OCI-LY1 (cell line): ENCODE measurements around the gene USP14.

Experiments used
- H2AFZ ChIP-seq: fragments of 200-600 bp; sonication (generic), shearing (Covaris generic); 2 replicates; pipeline ENCODE4 v1.6.0; 2014; ENCODE audit warnings: antibody characterized with exemption, mild to moderate bottlenecking, low read length
- H3F3A ChIP-seq: fragments of 200-600 bp; sonication (generic), shearing (Covaris generic); 2 replicates; pipeline ENCODE4 v1.6.0; 2014; ENCODE audit warnings: mild to moderate bottlenecking, antibody characterized with exemption, low read length, moderate library complexity; ENCODE audit not compliant: insufficient read depth
- H3K27ac ChIP-seq: fragments of 200-600 bp; sonication (generic); 2 replicates; pipeline ENCODE4 v1.5.1; 2014; ENCODE audit warnings: low read length, mixed run types, mild to moderate bottlenecking, low read depth; ENCODE audit not compliant: poor library complexity, severe bottlenecking
- H3K27me3 ChIP-seq: fragments of 200-600 bp; sonication (generic); 2 replicates; pipeline ENCODE4 v1.6.0; 2014; ENCODE audit warnings: antibody characterized with exemption, mild to moderate bottlenecking, low read length, moderate library complexity; ENCODE audit not compliant: insufficient read depth
- H3K36me3 ChIP-seq: fragments of 200-600 bp; sonication (generic); 2 replicates; pipeline ENCODE4 v1.6.1; 2014; ENCODE audit warnings: mild to moderate bottlenecking, antibody characterized with exemption, low read length, moderate library complexity, mixed read lengths; ENCODE audit not compliant: insufficient read depth
- H3K4me1 ChIP-seq: fragments of 200-600 bp; sonication (generic); 2 replicates; pipeline ENCODE4 v1.5.1; 2014; ENCODE audit warnings: mild to moderate bottlenecking, low read length, moderate library complexity; ENCODE audit not compliant: insufficient read depth, severe bottlenecking
- H3K4me2 ChIP-seq: fragments of 200-600 bp; sonication (generic), shearing (Covaris generic); 2 replicates; pipeline ENCODE4 v1.6.1; 2014; ENCODE audit warnings: low read length
- H3K4me3 ChIP-seq: fragments of 200-600 bp; sonication (generic); 2 replicates; pipeline ENCODE4 v1.5.1; 2014; ENCODE audit warnings: low read length, low read depth, mild to moderate bottlenecking, mixed read lengths; ENCODE audit not compliant: poor library complexity, severe bottlenecking
- H3K79me2 ChIP-seq: fragments of 200-600 bp; shearing (Covaris generic); 2 replicates; pipeline ENCODE4 v1.6.1; 2016; ENCODE audit warnings: mixed run types, low read length, mixed read lengths; ENCODE audit not compliant: insufficient read depth
- H3K9ac ChIP-seq: fragments of 200-600 bp; sonication (generic), shearing (Covaris generic); 2 replicates; pipeline ENCODE4 v1.6.1; 2014; ENCODE audit warnings: mild to moderate bottlenecking, low read length, mixed read lengths
- H3K9me2 ChIP-seq: fragments of 200-600 bp; sonication (generic), shearing (Covaris generic); 2 replicates; pipeline ENCODE4 v1.6.1; 2014; ENCODE audit warnings: low read depth, mild to moderate bottlenecking, low read length, mixed read lengths
- H3K9me3 ChIP-seq: fragments of 200-600 bp; shearing (Covaris generic); 2 replicates; pipeline ENCODE4 v1.6.1; 2014; ENCODE audit warnings: low read length, mixed read lengths
- H4K20me1 ChIP-seq: fragments of 200-600 bp; sonication (generic), shearing (Covaris generic); 2 replicates; pipeline ENCODE4 v1.6.0; 2016; ENCODE audit warnings: mild to moderate bottlenecking, low read length; ENCODE audit not compliant: insufficient read depth
- EZH2 ChIP-seq: fragments of 200-600 bp; sonication (generic), shearing (Covaris generic); IDR thresholded peaks from 2 replicates; pipeline ENCODE4 v1.8.0; 2017; ENCODE audit warnings: borderline replicate concordance, mixed run types, mild to moderate bottlenecking, antibody characterized with exemption, low read length, moderate library complexity, mixed read lengths
- TF ChIP-seq, protein P1 (sequence below): fragments of 200-600 bp; sonication (generic), shearing (Covaris generic); IDR thresholded peaks from 2 replicates; pipeline ENCODE4 v1.5.1; 2017; ENCODE audit warnings: mild to moderate bottlenecking, antibody characterized with exemption, low read length, moderate library complexity, mixed read lengths

The USP14 gene

GRCh38 chr18:156514-157230 lies 1.7 kb upstream of the USP14 start:
- H3K27me3 ChIP-seq, result no peaks in the 10 kb centered on the region
- peaks cover 33% of the 10 kb centered on the region for H3K79me2 ChIP-seq
- no peak overlapping the region for H3K27ac ChIP-seq
- no peak overlapping the region for H2AFZ ChIP-seq
- H3K9me3 ChIP-seq, result no peaks in the 10 kb centered on the region
- no peak overlapping the region for H3K4me2 ChIP-seq
- peaks cover 18% of the 10 kb centered on the region for H3K4me1 ChIP-seq
- H4K20me1 ChIP-seq, result no peaks in the 10 kb centered on the region
- peaks cover 5% of the 10 kb centered on the region; the same call in 1 of the 2 replicates for H3K36me3 ChIP-seq
- TF ChIP-seq, protein P1, sequence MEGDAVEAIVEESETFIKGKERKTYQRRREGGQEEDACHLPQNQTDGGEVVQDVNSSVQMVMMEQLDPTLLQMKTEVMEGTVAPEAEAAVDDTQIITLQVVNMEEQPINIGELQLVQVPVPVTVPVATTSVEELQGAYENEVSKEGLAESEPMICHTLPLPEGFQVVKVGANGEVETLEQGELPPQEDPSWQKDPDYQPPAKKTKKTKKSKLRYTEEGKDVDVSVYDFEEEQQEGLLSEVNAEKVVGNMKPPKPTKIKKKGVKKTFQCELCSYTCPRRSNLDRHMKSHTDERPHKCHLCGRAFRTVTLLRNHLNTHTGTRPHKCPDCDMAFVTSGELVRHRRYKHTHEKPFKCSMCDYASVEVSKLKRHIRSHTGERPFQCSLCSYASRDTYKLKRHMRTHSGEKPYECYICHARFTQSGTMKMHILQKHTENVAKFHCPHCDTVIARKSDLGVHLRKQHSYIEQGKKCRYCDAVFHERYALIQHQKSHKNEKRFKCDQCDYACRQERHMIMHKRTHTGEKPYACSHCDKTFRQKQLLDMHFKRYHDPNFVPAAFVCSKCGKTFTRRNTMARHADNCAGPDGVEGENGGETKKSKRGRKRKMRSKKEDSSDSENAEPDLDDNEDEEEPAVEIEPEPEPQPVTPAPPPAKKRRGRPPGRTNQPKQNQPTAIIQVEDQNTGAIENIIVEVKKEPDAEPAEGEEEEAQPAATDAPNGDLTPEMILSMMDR, result no peak
- TF ChIP-seq EZH2, result no peak
- no peak overlapping the region for H3K4me3 ChIP-seq
- H3F3A ChIP-seq, result no peaks in the 10 kb centered on the region
- no peaks in the 10 kb centered on the region for H3K9me2 ChIP-seq
- H3K9ac ChIP-seq, result no peak overlapping the region

DNA sequence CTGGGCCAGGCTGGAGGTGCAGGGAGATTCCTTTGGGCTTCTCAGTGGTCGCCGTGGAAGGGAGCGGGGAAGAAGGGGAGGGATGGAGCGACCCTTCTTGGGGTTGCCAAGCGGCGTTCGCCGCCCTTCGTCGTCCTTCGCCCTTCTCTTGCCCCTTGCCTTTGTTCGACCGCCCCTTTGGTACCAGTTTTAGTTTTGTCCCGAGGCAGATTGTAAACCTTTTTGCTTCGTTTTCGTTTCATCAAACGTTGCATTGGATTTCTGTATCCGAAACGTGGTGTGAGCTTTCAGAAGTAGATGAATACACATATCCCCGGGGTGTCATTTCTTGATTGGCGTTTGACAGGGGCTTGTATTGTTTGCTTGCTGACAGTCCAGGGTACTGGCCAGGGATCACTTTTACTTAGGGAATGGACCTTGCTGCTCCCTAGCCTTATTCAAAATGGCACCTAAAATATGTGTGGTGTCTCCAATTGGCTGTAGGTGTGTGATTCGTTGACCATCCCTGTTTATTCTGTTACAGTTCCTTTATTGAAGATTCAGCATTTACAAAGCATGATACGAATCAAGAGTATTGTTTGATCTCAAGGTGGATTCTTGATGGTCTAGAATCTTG lies 788 bp downstream of the USP14 start:
- Histone ChIP-seq H3K27me3 (no peaks in the 10 kb centered on the region), H3F3A (no peaks in the 10 kb centered on the region), H3K4me2 (peak overlapping the region; percentile 66), H3K9me3 (no peaks in the 10 kb centered on the region), H3K27ac (peak overlapping the region; percentile 4), H3K4me1 (peaks cover 18% of the 10 kb centered on the region), H2AFZ (no peak overlapping the region), H3K9ac (peak overlapping the region; percentile 88), H3K4me3 (peak overlapping the region; percentile 73), H3K9me2 (no peaks in the 10 kb centered on the region), H4K20me1 (no peaks in the 10 kb centered on the region), H3K79me2 (peaks cover 50% of the 10 kb centered on the region), H3K36me3 (peaks cover 16% of the 10 kb centered on the region)
- TF ChIP-seq, protein P1, result no peak
- no peak for TF ChIP-seq EZH2

- peaks cover 50% of the 10 kb centered on the region for H3K79me2 ChIP-seq
These were observed 1.6 kb downstream of the USP14 start for GRCh38 chr18:159933-160332.

More at GRCh38 chr18:159933-160332, 1.6 kb downstream of the USP14 start:
- Histone ChIP-seq H3K36me3 (peaks cover 17% of the 10 kb centered on the region), H3K27me3 (no peaks in the 10 kb centered on the region), H2AFZ (no peak overlapping the region), H3K4me2 (peak overlapping the region; percentile 66), H3K4me3 (peak overlapping the region; percentile 73), H3K9me3 (no peaks in the 10 kb centered on the region), H3K9ac (peak overlapping the region; percentile 88; the same call in 1 of the 2 replicates), H3F3A (no peaks in the 10 kb centered on the region), H4K20me1 (no peaks in the 10 kb centered on the region), H3K27ac (no peak overlapping the region), H3K4me1 (peaks cover 18% of the 10 kb centered on the region), H3K9me2 (no peaks in the 10 kb centered on the region)
- no peak for TF ChIP-seq EZH2
- TF ChIP-seq, protein P1, result no peak
